ENCODE results near the gene S100PBP.

Gene S100PBP

DNA sequence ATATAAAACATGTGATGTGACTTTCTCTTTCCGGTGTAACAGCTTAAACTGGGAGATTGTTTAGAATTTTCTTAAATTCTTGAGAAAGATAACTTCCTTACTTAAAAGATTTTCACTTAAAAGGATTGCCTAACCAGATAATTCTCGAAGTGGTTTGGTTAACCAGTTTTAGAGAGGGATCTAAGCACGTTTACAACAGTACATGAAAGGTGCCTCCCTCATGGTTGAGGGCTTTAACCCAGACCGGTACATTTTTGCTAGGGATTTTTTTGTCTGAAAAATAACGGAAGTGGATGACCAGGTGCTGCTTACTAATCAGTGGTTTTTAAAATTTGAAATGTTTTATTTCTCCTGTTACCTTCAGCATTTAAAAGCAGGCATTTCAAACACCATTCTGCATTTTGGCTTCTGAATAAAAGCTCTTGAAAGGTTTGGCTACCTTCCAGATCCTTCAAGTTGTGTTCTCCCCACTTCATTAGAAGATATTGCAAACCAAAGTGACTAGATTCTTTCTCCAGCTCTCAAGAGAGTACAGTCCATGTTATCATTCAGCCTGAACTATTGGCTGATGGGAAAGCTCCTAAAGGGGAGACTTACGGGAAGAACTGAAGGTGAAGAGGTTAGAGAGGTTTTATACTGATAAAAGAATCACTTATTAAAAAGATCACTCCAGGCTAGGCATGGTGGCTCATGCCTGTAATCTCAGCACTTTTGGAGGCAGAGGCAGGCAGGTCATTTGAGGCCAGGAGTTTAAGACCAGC, 12.8 kb downstream of the S100PBP start:
- DNase-seq, result no peak

DNA sequence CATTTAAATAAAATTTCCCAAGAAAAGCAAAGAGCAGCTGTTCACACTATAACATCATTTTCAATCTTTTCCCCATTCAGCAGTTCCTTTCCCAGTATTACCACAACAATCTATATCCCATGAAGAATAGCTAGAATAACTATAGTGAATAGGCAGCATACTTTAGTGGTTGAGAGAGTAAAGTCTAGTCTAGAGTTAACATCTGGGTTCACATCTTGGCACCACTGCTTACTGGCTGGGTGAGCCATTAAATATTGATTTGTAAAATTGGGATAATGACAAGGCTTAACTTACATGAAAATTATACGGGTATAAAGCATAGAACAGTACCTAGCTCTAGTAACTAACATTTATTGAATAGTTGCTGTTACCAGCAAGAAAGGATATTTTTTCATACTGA, 14.4 kb downstream of the S100PBP start:
- DNase-seq, result no peak

- DNase-seq, result no peak
Measured at GRCh38 chr1:32848354-32849063, 31.1 kb downstream of the S100PBP start.

DNA sequence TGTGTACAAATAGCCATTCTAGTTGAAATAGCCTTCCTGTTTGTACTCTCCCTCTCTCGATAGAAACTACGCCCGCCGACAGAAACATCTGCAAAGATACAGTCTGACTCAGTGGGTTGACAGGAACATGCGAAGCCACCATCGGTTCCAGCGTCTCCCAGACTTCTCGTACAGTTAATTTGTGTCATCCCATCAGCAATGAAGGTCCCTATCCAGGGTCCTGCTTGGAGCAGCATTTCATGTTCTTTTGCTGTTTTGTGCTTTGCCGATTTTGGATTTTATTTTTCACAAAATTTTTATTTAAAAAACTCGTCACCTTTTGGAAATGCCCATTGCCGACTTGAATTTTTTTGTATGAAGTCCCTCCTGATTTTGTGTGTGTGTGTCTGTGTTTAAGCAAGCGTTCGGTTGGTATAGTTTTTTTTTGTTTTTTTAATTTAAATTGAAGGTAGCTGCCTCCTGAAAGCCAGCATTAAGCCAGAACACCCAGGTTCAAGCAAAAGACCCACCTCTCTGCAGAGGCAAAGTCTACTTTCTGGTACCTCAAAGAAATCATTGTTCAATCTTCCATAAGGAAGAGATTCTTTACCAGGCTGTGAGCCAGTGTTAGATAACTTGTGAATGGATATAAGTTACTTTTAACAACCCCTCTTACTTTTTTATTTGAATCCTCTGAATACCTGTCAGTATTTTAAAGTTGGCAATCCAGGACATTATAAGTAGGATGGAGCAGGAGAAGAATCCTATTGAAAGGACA, 38.6 kb downstream of the S100PBP start:
- DNase-seq, result no peak

DNA sequence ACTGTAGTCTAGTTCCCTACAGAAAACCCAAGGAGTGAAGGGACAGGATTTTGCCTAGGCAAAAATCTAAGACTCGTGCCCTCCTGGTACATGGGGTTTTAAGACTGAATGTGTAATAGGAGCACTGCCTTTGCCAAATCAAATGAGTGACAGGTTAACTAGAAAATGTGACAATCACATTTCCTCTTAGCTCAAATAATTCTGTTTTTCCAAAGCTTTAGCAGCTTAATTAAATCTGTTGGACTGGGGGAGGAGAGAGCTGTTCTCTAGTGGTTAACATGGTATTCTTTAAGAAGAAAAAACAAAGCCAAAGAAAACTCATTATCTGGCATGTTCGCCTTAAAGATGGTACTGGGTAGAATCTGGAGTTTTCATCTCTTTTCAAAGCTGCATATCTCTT, 40.7 kb downstream of the S100PBP start:
- DNase-seq, result no peak

DNA sequence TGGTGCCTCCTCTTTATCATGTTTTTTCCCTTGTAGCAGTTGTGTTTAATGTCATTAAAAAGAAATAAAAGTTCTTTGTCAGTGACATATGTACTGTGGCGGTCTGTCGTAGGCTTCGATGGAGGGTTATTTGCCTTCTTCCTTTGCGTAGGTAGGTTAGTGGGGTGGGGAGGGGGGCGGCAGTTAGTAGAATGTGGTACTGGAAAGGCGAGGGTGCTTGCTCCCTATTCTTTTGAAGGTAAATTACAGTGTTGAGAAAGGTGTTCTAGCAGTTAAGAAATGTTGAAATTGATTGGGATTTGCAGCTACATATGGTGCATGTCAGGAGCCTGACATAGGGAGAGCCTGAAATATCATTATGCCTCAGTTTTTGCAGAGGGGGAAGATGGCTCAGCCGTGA, 41.3 kb downstream of the S100PBP start:
- no peak for DNase-seq

GRCh38 chr1:32859915-32860314, 42.5 kb downstream of the S100PBP start:
- no peak for DNase-seq

DNA sequence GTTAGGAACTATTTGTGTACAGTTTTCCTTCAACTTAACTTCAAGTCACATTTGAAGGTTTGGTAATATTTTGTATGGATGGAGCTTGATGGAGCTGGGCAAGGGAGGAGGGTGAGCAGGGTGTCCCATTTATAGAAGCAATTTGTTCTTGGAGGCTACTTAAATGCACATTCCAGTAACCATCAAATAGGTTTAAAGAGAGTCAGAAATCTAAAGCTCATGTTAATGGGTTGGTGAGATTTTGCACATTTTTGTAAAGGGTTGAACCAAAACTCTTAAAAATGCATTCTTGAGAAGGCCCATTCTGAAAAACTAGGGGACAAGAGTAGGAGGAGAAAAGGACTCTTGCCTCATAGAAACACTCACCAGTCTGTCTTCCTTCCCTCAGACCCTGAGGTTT, 43.1 kb downstream of the S100PBP start:
- no peak for DNase-seq

- no peak for DNase-seq
Measured at GRCh38 chr1:32861904-32862695, 44.6 kb downstream of the S100PBP start.

GRCh38 chr1:32863218-32863880, 45.9 kb downstream of the S100PBP start:
- no peak for DNase-seq

GRCh38 chr1:32863881-32864245, 46.4 kb downstream of the S100PBP start:
- DNase-seq, result no peak

- no peak for DNase-seq
Measured at GRCh38 chr1:32864375-32865019, 47.0 kb downstream of the S100PBP start.

GRCh38 chr1:32865639-32866405, 48.4 kb downstream of the S100PBP start:
- no peak for DNase-seq

- no peak for DNase-seq
Measured at GRCh38 chr1:32867151-32867550, 49.7 kb downstream of the S100PBP start.

- no peak for DNase-seq
Measured at GRCh38 chr1:32867671-32868070, 50.2 kb downstream of the S100PBP start.

- DNase-seq, result no peak
Measured at GRCh38 chr1:32868085-32868484, 50.6 kb downstream of the S100PBP start.

- DNase-seq, result no peak
Measured at GRCh38 chr1:32868806-32869455, 51.5 kb downstream of the S100PBP start.

- no peak for DNase-seq
Measured at GRCh38 chr1:32869923-32870614, 52.6 kb downstream of the S100PBP start.

DNA sequence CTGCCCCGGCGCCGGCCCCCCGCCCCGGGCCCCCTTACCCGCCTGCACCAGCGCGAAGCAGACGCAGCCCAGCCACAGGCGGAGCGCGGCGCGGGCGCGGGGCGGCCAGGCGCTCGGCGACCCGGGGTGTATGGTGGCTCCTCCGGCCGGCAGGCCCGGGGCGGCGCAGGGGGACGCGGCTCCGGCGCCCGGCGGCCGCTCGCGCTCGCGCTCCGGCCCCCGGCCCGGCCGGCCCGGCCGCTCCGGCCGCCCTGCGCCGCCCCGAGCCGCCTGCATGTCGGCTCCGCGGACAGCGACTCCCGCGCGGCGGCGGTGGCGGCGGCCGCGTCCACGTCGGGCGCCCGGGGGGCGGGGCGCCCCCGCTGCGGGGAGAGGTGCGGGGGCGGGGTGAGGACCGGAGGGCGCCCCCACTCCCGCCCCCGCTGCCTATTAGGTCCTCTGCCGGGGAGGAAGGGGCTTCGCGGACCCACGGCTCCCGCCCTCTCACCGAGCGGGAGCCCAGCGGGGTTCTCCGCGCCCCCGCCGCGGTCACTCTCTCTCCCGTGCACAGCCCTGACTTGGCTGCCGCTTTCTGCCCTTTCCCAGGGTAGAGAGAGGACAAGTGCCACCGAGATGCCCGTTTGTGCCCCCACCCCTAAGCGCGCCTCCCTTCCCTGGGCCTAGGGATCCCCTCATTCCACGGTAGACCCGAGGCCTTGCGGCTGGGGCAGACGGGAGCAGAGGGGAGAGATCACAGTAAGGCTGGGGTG, 53.3 kb downstream of the S100PBP start, which contains the start of gene FNDC5:
FNDC5 (minus strand) TSS at position 298 of the 749 bp plus-strand sequence.
- no peak for DNase-seq
